GM12878 (cell line): ENCODE results near the gene TNFSF9. TPM values are rescaled to one million over a fixed set of nuclear protein-coding genes. Genes with fewer than 3 reads are reported as not detected.

Experiments used
- ASH2L ChIP-seq: fragments of 300-600, 200-600 bp; sonication (generic); IDR thresholded peaks from 2 replicates; pipeline ENCODE4 v1.6.1; 2017; ENCODE audit warnings: low read depth, mild to moderate bottlenecking, borderline replicate concordance
- ATF2 ChIP-seq: IDR thresholded peaks from 2 replicates; pipeline ENCODE4 v1.6.1; 2012; ENCODE audit warnings: low read length, inconsistent platforms
- BACH1 ChIP-seq: fragments of 450-650 bp; IDR thresholded peaks from 2 replicates; pipeline ENCODE4 v1.6.1; 2017; ENCODE audit warnings: mild to moderate bottlenecking, borderline replicate concordance
- CEBPB ChIP-seq, 2 experiments: fragments of 150-350 bp in 1 of 2; IDR thresholded peaks; 2 replicates each; pipeline ENCODE4 v1.6.1; 2012 to 2014; ENCODE audit warnings: low read depth in 2 of 2, low read length in 2 of 2, borderline replicate concordance in 1 of 2, inconsistent platforms in 1 of 2
- EP300 ChIP-seq, 2 experiments: fragments of 150-350 bp in 1 of 2; IDR thresholded peaks; 2 replicates each; pipeline ENCODE4 v1.6.1; 2011 to 2012; ENCODE audit warnings: low read depth in 2 of 2, low read length in 2 of 2, borderline replicate concordance in 1 of 2, improper control_type of control experiment in 1 of 2, inconsistent platforms in 1 of 2; ENCODE audit not compliant: control insufficient read depth in 1 of 2
- ETV6 ChIP-seq, 2 experiments: fragments of 450-650 bp in 1 of 2; IDR thresholded peaks in 1 of 2; conservative IDR thresholded peaks in 1 of 2; 2 replicates each; pipeline ENCODE4 v1.6.1; 2014; ENCODE audit warnings: antibody characterized with exemption in 1 of 2, borderline replicate concordance in 1 of 2, low read depth in 1 of 2, mild to moderate bottlenecking in 1 of 2, moderate library complexity in 1 of 2
- FOS ChIP-seq: IDR thresholded peaks from 3 replicates; pipeline ENCODE4 v1.6.1; 2011; ENCODE audit warnings: borderline replicate concordance; ENCODE audit not compliant: insufficient read length; ENCODE audit errors: extremely low read depth
- GABPA ChIP-seq: IDR thresholded peaks from 2 replicates; pipeline ENCODE4 v1.6.1; 2014; ENCODE audit warnings: antibody characterized with exemption, low read depth, mild to moderate bottlenecking, inconsistent platforms
- IKZF1 ChIP-seq: fragments of 450-650 bp; conservative IDR thresholded peaks from 2 replicates; pipeline ENCODE4 v1.6.1; 2017; ENCODE audit warnings: antibody characterized with exemption, mild to moderate bottlenecking
- IKZF2 ChIP-seq, 2 experiments: fragments of 450-650 bp; IDR thresholded peaks; 2 replicates each; pipeline ENCODE4 v1.6.1; 2017; ENCODE audit warnings: mild to moderate bottlenecking in 2 of 2, moderate library complexity in 2 of 2
- LARP7 ChIP-seq: fragments of 450-650 bp; IDR thresholded peaks from 2 replicates; pipeline ENCODE4 v1.6.1; 2017; ENCODE audit warnings: mild to moderate bottlenecking
- MXI1 ChIP-seq: fragments of 150-350 bp; IDR thresholded peaks from 2 replicates; pipeline ENCODE4 v1.6.1; 2011; ENCODE audit warnings: low read depth, mild to moderate bottlenecking, inconsistent platforms, low read length, improper control_type of control experiment
- POLR2AphosphoS2 ChIP-seq: IDR thresholded peaks from 2 replicates; pipeline ENCODE4 v1.6.1; 2011; ENCODE audit warnings: low read depth, mild to moderate bottlenecking, low read length, improper control_type of control experiment, moderate library complexity
- RBBP5 ChIP-seq: fragments of 200-600 bp; sonication (generic); conservative IDR thresholded peaks from 2 replicates; pipeline ENCODE4 v1.6.1; 2016
- RELA ChIP-seq: fragments of 450-650 bp; IDR thresholded peaks from 2 replicates; pipeline ENCODE4 v1.8.0; 2014; ENCODE audit warnings: borderline replicate concordance; ENCODE audit not compliant: partially characterized antibody
- SIX5 ChIP-seq: IDR thresholded peaks from 2 replicates; pipeline ENCODE4 v1.6.1; 2011; ENCODE audit warnings: mild to moderate bottlenecking, low read depth, low read length, moderate library complexity; ENCODE audit not compliant: severe bottlenecking
- SMARCA5 ChIP-seq: fragments of 450-650 bp; IDR thresholded peaks from 2 replicates; pipeline ENCODE4 v1.6.1; 2017; ENCODE audit warnings: mild to moderate bottlenecking
- SREBF1 ChIP-seq: IDR thresholded peaks from 2 replicates; pipeline ENCODE4 v1.6.1; 2012; ENCODE audit warnings: mild to moderate bottlenecking, low read length
- SRF ChIP-seq, 2 experiments: IDR thresholded peaks; 2 replicates each; pipeline ENCODE4 v1.6.1; 2011; ENCODE audit warnings: low read depth in 2 of 2, low read length in 2 of 2, mild to moderate bottlenecking in 1 of 2, moderate library complexity in 1 of 2
- SUZ12 ChIP-seq: fragments of 200-600 bp; sonication (generic); IDR thresholded peaks from one replicate; pipeline ENCODE4 v1.6.1; 2018; ENCODE audit warnings: antibody characterized with exemption, mild to moderate bottlenecking; ENCODE audit not compliant: unreplicated experiment
- TCF12 ChIP-seq: IDR thresholded peaks from 2 replicates; pipeline ENCODE4 v1.6.1; 2011; ENCODE audit warnings: low read depth, mild to moderate bottlenecking, low read length
- YBX1 ChIP-seq: fragments of 450-650 bp; IDR thresholded peaks from 2 replicates; pipeline ENCODE4 v1.6.1; 2016; ENCODE audit warnings: antibody characterized with exemption
- ZNF592 ChIP-seq: fragments of 450-650 bp; IDR thresholded peaks from 2 replicates; pipeline ENCODE4 v1.6.1; 2017; ENCODE audit warnings: mild to moderate bottlenecking, moderate library complexity
- ZSCAN29 ChIP-seq: fragments of 450-650 bp; IDR thresholded peaks from 2 replicates; pipeline ENCODE4 v1.6.1; 2017; ENCODE audit warnings: mild to moderate bottlenecking, moderate library complexity
- polyA plus RNA-seq, 11 experiments: library from polyadenylated mRNA; depleted of rRNA in 4 of 11; unstranded in 6 of 11; stranded (reverse) in 5 of 11; fragments of >200 nt; fragmentation: Nextera tagmentation in 4 of 11; fragmentation: Illumina TruSeq in 1 of 11; extraction: Ambion mirVana in 4 of 11; extraction: Trizol in 1 of 11; gene quantifications; 1 replicate in 1 of 11; 2 replicates in 10 of 11; pipeline versions ENCODE4 v1.2.1 to v1.2.3, GENCODE V29; 2011 to 2016; ENCODE audit warnings: inconsistent platforms in 2 of 11, missing spikeins in 2 of 11, low read depth in 1 of 11
- total RNA-seq, 4 experiments: library from RNA; depleted of rRNA in 3 of 4; stranded (reverse); fragments of >200 nt in 3 of 4; fragmentation: Illumina TruSeq in 1 of 4; extraction: Trizol in 1 of 4; gene quantifications; 2 replicates each; pipeline versions ENCODE4 v1.2.1 to v1.2.3, GENCODE V29; 2013 to 2021

Gene TNFSF9
- total and polyA plus RNA-seq, 10 of the 15 experiments (the other 5 are each of a cell fraction or from before 2014, with no cell fraction given), result 6.2 to 75.3 (median 22.1) TPM

GRCh38 chr19:6577476-6578125, 46.8 kb downstream of the TNFSF9 start (continued):
- TF ChIP-seq POLR2AphosphoS2 (0 out of 2 replicates have a peak, but pooled peaks have one; percentile 8), SREBF1 (no peak), YBX1 (no peak), GABPA (peak; percentile 36; the same call in 1 of the 2 replicates), SMARCA5 (peak; percentile 86), BACH1 (peak; percentile 85; the same call in 1 of the 2 replicates), ETV6 (conservative IDR thresholded peaks at IDR 0.05 in 1 of 2, IDR thresholded peaks at IDR 0.05 in 1 of 2; ENCODE audit: borderline replicate concordance in 1 of 2, low read depth in 1 of 2) (peak in 1 of 2 experiments; percentile 77; a peak in 2 of 4 replicates), ASH2L (peak; percentile 89; the same call in 1 of the 2 replicates), CEBPB (IDR thresholded peaks at IDR 0.05; ENCODE audit: borderline replicate concordance in 1 of 2, low read depth in 2 of 2, low read length in 2 of 2) (no peak), FOS (no peak), LARP7 (no peak; the same call in 1 of the 2 replicates), ZSCAN29 (peak; percentile 7; the same call in 1 of the 2 replicates), ATF2 (peak; percentile 89), ZNF592 (peak; percentile 88; the same call in 1 of the 2 replicates), SUZ12 (no peak), IKZF2 (IDR thresholded peaks at IDR 0.05) (peak; percentile 100), RELA (peak; percentile 14), RBBP5 (0 out of 2 replicates have a peak, but pooled peaks have one; percentile 60), IKZF1 (peak; percentile 99), MXI1 (peak; percentile 36; the same call in 1 of the 2 replicates), EP300 (IDR thresholded peaks at IDR 0.05; ENCODE audit: borderline replicate concordance in 1 of 2, control insufficient read depth in 1 of 2, low read depth in 2 of 2, low read length in 2 of 2) (peak; percentile 81 to 98), SIX5 (no peak), SRF (IDR thresholded peaks at IDR 0.05; ENCODE audit: low read depth in 2 of 2, low read length in 2 of 2) (peak in 1 of 2 experiments; percentile 49; a peak in 1 of 4 replicates), TCF12 (peak; percentile 53)
